DND-41 (cell line): Measurements from ENCODE around the gene TTLL11.

Source experiments
- CTCF ChIP-seq: IDR thresholded peaks from 2 replicates; pipeline ENCODE4 v1.5.1; 2012; ENCODE audit warnings: borderline replicate concordance, low read length, moderate library complexity, mild to moderate bottlenecking; ENCODE audit not compliant: poor library complexity, severe bottlenecking; ENCODE audit errors: extremely low read depth
- EZH2 ChIP-seq: IDR thresholded peaks from 3 replicates; pipeline ENCODE4 v1.6.1; 2012; ENCODE audit warnings: borderline replicate concordance, low read depth, mild to moderate bottlenecking, moderate library complexity, low read length, inconsistent platforms; ENCODE audit not compliant: severe bottlenecking

DNA sequence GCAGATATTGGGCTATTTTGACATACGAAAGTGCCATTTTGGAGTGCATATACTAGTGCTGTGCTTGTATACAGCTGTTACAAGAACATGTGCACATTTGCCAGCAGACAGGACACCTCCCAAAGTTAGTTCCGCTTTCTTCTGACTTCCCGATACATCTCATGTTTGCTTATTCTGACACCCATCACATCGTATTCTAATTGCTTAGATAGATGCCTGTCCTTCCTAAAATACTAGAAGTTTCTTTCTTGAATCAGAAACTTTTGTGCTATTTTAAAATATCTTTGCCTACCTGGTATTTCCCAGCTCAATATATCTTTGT, 177.8 kb downstream of the TTLL11 start:
- TF ChIP-seq CTCF = no peak
- TF ChIP-seq EZH2 = no peak
